ENCODE measurements around the gene TBC1D10B. TPM values are rescaled to one million over a fixed set of nuclear protein-coding genes. Genes with fewer than 3 reads are reported as not detected.

Gene TBC1D10B
- 71.1 and 72.7 TPM in 2 replicates for total RNA-seq

GRCh38 chr16:30370456-30371247 lies at the start of gene TBC1D10B:
TBC1D10B (minus strand) TSS chr16:30370494; CDS start chr16:30370183, 311 bp downstream.
- intact Hi-C loops (cut with micrococcal nuclease): loop anchor here (1.0 to 2.0 kb wide), 13 partner anchors 8 to 374 kb away; partner anchors contain the start of genes ALDOA, CD2BP2, DCTPP1 and FBRS

GRCh38 chr16:30418350-30419181 lies 48.3 kb upstream of the TBC1D10B start:
- intact Hi-C loops (cut with micrococcal nuclease): loop anchor here (1.0 kb wide), 1 partner anchor 12 kb away; the partner anchor contains the start of gene DCTPP1

GRCh38 chr16:30417529-30418349 lies 47.4 kb upstream of the TBC1D10B start:
- intact Hi-C loops (cut with micrococcal nuclease): loop anchor here (1.0 kb wide), 2 partner anchors 8 to 13 kb away; partner anchors contain the start of gene DCTPP1

- intact Hi-C loops (cut with micrococcal nuclease): loop anchor here (1.0 kb wide), 1 partner anchor 8 kb away; no protein-coding TSS in a partner anchor
Measured at GRCh38 chr16:30416624-30417528, 46.6 kb upstream of the TBC1D10B start.

GRCh38 chr16:30416047-30416603 lies 45.8 kb upstream of the TBC1D10B start:
- intact Hi-C loops (cut with micrococcal nuclease): no loop called here

- intact Hi-C loops (cut with micrococcal nuclease): no loop called here
Measured at GRCh38 chr16:30414159-30414558, 43.9 kb upstream of the TBC1D10B start.

GRCh38 chr16:30413112-30413806 lies 43.0 kb upstream of the TBC1D10B start:
- intact Hi-C loops (cut with micrococcal nuclease): no loop called here

- intact Hi-C loops (cut with micrococcal nuclease): loop anchor here (1.0 to 5.0 kb wide), 4 partner anchors 8 to 319 kb away; partner anchors contain the start of genes CD2BP2 and MAPK3
Measured at GRCh38 chr16:30409125-30410060, 39.1 kb upstream of the TBC1D10B start.

GRCh38 chr16:30407804-30408534 lies 37.7 kb upstream of the TBC1D10B start:
- intact Hi-C loops (cut with micrococcal nuclease): loop anchor here (1.0 to 5.0 kb wide), 9 partner anchors 13 to 343 kb away; partner anchors contain the start of genes ALDOA, CD2BP2, DCTPP1 and MAPK3

GRCh38 chr16:30407102-30407803 lies 37.0 kb upstream of the TBC1D10B start, which contains the start of gene ZNF771:
ZNF771 (plus strand) TSS chr16:30407606; CDS start chr16:30408054, 448 bp downstream.
- intact Hi-C loops (cut with micrococcal nuclease): loop anchor here (1.0 to 5.0 kb wide), 8 partner anchors 12 to 342 kb away; partner anchors contain the start of genes ALDOA, DCTPP1, MAPK3 and SEPTIN1

- intact Hi-C loops (cut with micrococcal nuclease): loop anchor here (1.0 to 5.0 kb wide), 8 partner anchors 11 to 342 kb away; partner anchors contain the start of genes ALDOA, DCTPP1, MAPK3 and SEPTIN1
Measured at GRCh38 chr16:30406795-30407101, 36.5 kb upstream of the TBC1D10B start.

- intact Hi-C loops (cut with micrococcal nuclease): no loop called here
Measured at GRCh38 chr16:30401768-30402425, 31.6 kb upstream of the TBC1D10B start.

GRCh38 chr16:30399435-30400186 lies 29.3 kb upstream of the TBC1D10B start:
- intact Hi-C loops (cut with micrococcal nuclease): no loop called here

GRCh38 chr16:30398661-30399434 lies 28.6 kb upstream of the TBC1D10B start:
- intact Hi-C loops (cut with micrococcal nuclease): no loop called here
